Keratinocyte (primary cell): ENCODE results near the gene APRT. TPM values are rescaled to one million over a fixed set of nuclear protein-coding genes. Genes with fewer than 3 reads are reported as not detected.

ENCODE experiments used
- DNase-seq: peaks from one replicate; pipeline ENCODE4 v3.0.0-alpha.2; 2011; ENCODE audit warnings: low read depth, missing footprints, low spot score
- FAIRE-seq: peaks from 2 replicates; lab custom pipeline; 2011; peaks lifted over from hg19 to GRCh38; lab: Jason Lieb, UNC
- H2AFZ ChIP-seq: 2 replicates; pipeline ENCODE4 v1.6.0; 2012; ENCODE audit warnings: low read length, control low read depth, inconsistent platforms; ENCODE audit not compliant: control insufficient read depth
- H3K27ac ChIP-seq: 2 replicates; pipeline ENCODE4 v1.5.1; 2011; ENCODE audit warnings: low read length; ENCODE audit not compliant: control insufficient read depth, insufficient read depth
- H3K27me3 ChIP-seq: 3 replicates; pipeline ENCODE4 v1.6.0; 2011; ENCODE audit warnings: low read length; ENCODE audit not compliant: control insufficient read depth, insufficient read depth; ENCODE audit errors: extremely low read depth
- H3K36me3 ChIP-seq, 2 experiments: 2 replicates in 1 of 2; 3 replicates in 1 of 2; pipeline ENCODE4 v1.5.1; 2011; ENCODE audit warnings: low read length in 2 of 2, mild to moderate bottlenecking in 1 of 2; ENCODE audit not compliant: control insufficient read depth in 2 of 2, insufficient read depth in 2 of 2; ENCODE audit errors: extremely low read depth in 1 of 2
- H3K4me1 ChIP-seq: 3 replicates; pipeline ENCODE4 v1.5.1; 2011; ENCODE audit warnings: low read length; ENCODE audit not compliant: control insufficient read depth, insufficient read depth; ENCODE audit errors: extremely low read depth
- H3K4me2 ChIP-seq: 3 replicates; pipeline ENCODE4 v1.6.0; 2011; ENCODE audit warnings: low read depth, low read length; ENCODE audit not compliant: control insufficient read depth, insufficient read depth; ENCODE audit errors: extremely low read depth
- H3K4me3 ChIP-seq, 3 experiments: fragments of 200-600 bp in 1 of 3; sonication (generic) in 1 of 3; 2 replicates in 2 of 3; 3 replicates in 1 of 3; pipeline ENCODE4 v1.5.1; 2011 to 2016; ENCODE audit warnings: low read length in 3 of 3, mild to moderate bottlenecking in 3 of 3, control low read depth in 2 of 3, inconsistent platforms in 1 of 3, low read depth in 1 of 3, mixed read lengths in 1 of 3, mixed run types in 1 of 3, moderate library complexity in 1 of 3; ENCODE audit not compliant: control insufficient read depth in 2 of 3, insufficient read depth in 2 of 3; ENCODE audit errors: extremely low read depth in 1 of 3
- H3K79me2 ChIP-seq: 2 replicates; pipeline ENCODE4 v1.6.0; 2012; ENCODE audit warnings: low read length; ENCODE audit not compliant: control insufficient read depth, insufficient read depth
- H3K9ac ChIP-seq: 3 replicates; pipeline ENCODE4 v1.6.0; 2011; ENCODE audit warnings: low read length; ENCODE audit not compliant: control insufficient read depth, insufficient read depth; ENCODE audit errors: extremely low read depth
- H3K9me1 ChIP-seq: 3 replicates; pipeline ENCODE4 v1.6.0; 2011; ENCODE audit warnings: low read length; ENCODE audit not compliant: control insufficient read depth, insufficient read depth; ENCODE audit errors: extremely low read depth
- H3K9me3 ChIP-seq: 2 replicates; pipeline ENCODE4 v1.5.1; 2012; ENCODE audit warnings: low read depth, low read length; ENCODE audit not compliant: control insufficient read depth
- H4K20me1 ChIP-seq: 3 replicates; pipeline ENCODE4 v1.6.0; 2011; ENCODE audit warnings: low read length; ENCODE audit not compliant: control insufficient read depth, insufficient read depth; ENCODE audit errors: extremely low read depth
- CTCF ChIP-seq, 3 experiments: IDR thresholded peaks in 1 of 3; conservative IDR thresholded peaks in 1 of 3; optimal IDR thresholded peaks in 1 of 3; 2 replicates in 2 of 3; 3 replicates in 1 of 3; pipeline versions ENCODE3 to v1.5.1; 2011; ENCODE audit warnings: low read length in 3 of 3, mild to moderate bottlenecking in 3 of 3, moderate library complexity in 2 of 3, control low read depth in 1 of 3, inconsistent platforms in 1 of 3; ENCODE audit not compliant: insufficient read depth in 2 of 3; ENCODE audit errors: extremely low read depth in 1 of 3
- EZH2 ChIP-seq: IDR thresholded peaks from one replicate; pipeline ENCODE4 v1.6.1; 2012; ENCODE audit warnings: inconsistent platforms, mild to moderate bottlenecking, low read length, moderate library complexity
- dilution Hi-C: fragments of 300-500 bp; cut with MboI; formaldehyde crosslinking; loops from one replicate; pipeline ENCODE4 v1.7.0; 2020; ENCODE audit warnings: low sequenced_read_pairs; ENCODE audit not compliant: extremely low pct_ligation_motif_present
- polyA plus RNA-seq, 5 experiments: library from polyadenylated mRNA; depleted of rRNA in 3 of 5; stranded (reverse) in 3 of 5; stranded (forward) in 1 of 5; unstranded in 1 of 5; fragments of >200 nt; gene quantifications; 1 replicate in 1 of 5; 2 replicates in 3 of 5; 3 replicates in 1 of 5; pipeline versions ENCODE4 v1.2.1 to v1.2.3, GENCODE V29; 2011 to 2012; ENCODE audit warnings: missing spikeins in 2 of 5, low read depth in 1 of 5, low replicate concordance in 1 of 5

APRT gene
- polyA plus RNA-seq, 1 donor (not counting 4 experiments of a cell fraction or from before 2014, with no cell fraction given), result 106 TPM

GRCh38 chr16:88827727-88828126, 16.0 kb upstream of the APRT start:
- no peak for FAIRE-seq
- dilution Hi-C loops, result no loop called here

GRCh38 chr16:88826070-88826840, 14.5 kb upstream of the APRT start:
- DNase-seq, result no peak
- dilution Hi-C loops, result no loop called here
- H4K20me1 ChIP-seq, result no peaks in the 10 kb centered on the region
- no peak for TF ChIP-seq CTCF (optimal IDR thresholded peaks at IDR 0.05 in 1 of 3, IDR thresholded peaks at IDR 0.05 in 1 of 3, conservative IDR thresholded peaks at IDR 0.05 in 1 of 3; ENCODE audit: extremely low read depth in 1 of 3, insufficient read depth in 2 of 3, low read length in 3 of 3)
- TF ChIP-seq EZH2, result no peak
- no peak overlapping the region for H3K9ac ChIP-seq
- H3K27me3 ChIP-seq, result no peaks in the 10 kb centered on the region
- peaks cover 3% of the 10 kb centered on the region for H3K4me1 ChIP-seq
- no peak overlapping the region for H3K27ac ChIP-seq
- FAIRE-seq, result no peak
- H3K79me2 ChIP-seq, result no peaks in the 10 kb centered on the region
- H3K4me2 ChIP-seq, result no peak overlapping the region
- H3K4me3 ChIP-seq, result no peak overlapping the region
- H2AFZ ChIP-seq, result no peak overlapping the region
- no peaks in the 10 kb centered on the region for H3K9me3 ChIP-seq
- H3K9me1 ChIP-seq, result no peaks in the 10 kb centered on the region
- H3K36me3 ChIP-seq, result peaks cover 0 to 6% of the 10 kb centered on the region in 2 experiments

More at GRCh38 chr16:88827727-88828126, 16.0 kb upstream of the APRT start:
- Histone ChIP-seq H3K4me3 (no peak overlapping the region), H3K27ac (no peak overlapping the region), H2AFZ (no peak overlapping the region), H3K4me2 (no peak overlapping the region), H3K9me3 (no peaks in the 10 kb centered on the region), H3K9ac (no peak overlapping the region), H3K4me1 (peaks cover 3% of the 10 kb centered on the region), H3K36me3 (no peaks in the 10 kb centered on the region), H3K9me1 (no peaks in the 10 kb centered on the region), H3K79me2 (no peaks in the 10 kb centered on the region), H3K27me3 (no peaks in the 10 kb centered on the region), H4K20me1 (no peaks in the 10 kb centered on the region)
- TF ChIP-seq EZH2 (no peak), CTCF (optimal IDR thresholded peaks at IDR 0.05 in 1 of 3, IDR thresholded peaks at IDR 0.05 in 1 of 3, conservative IDR thresholded peaks at IDR 0.05 in 1 of 3; ENCODE audit: extremely low read depth in 1 of 3, insufficient read depth in 2 of 3, low read length in 3 of 3) (no peak)
- no peak for DNase-seq
